ENCODE measurements around the gene ULBP2. TPM values are rescaled to one million over a fixed set of nuclear protein-coding genes. Genes with fewer than 3 reads are reported as not detected.
"Not testable (repeated sequence)": the region's sequence is repeated elsewhere in the genome, so short reads cannot be mapped to it uniquely, and the experiment has no call there.

The ULBP2 gene
- total and polyA plus RNA-seq, 9 donors: 0.23 to 0.53 (median 0.28) TPM; not detected in 1

GRCh38 chr6:149966319-149966718, 24.5 kb downstream of the ULBP2 start:
- 83% methylated on average over 2 of the region's 2 CpGs for WGBS (ENCODE audit: insufficient coverage)
- Histone ChIP-seq H3K27me3 (ENCODE audit: control insufficient read depth, insufficient read depth, low read length) (peaks cover 96% of the 10 kb centered on the region), H3K4me1 (ENCODE audit: control insufficient read depth, insufficient read depth, low read length) (peaks cover 25% of the 10 kb centered on the region)
- not testable (repeated sequence) for H3K9me3 ChIP-seq (replicated peaks; ENCODE audit: control insufficient read depth, low read depth, low read length); DNase-seq; H3K27ac ChIP-seq (ENCODE audit: low read length); H3K36me3 ChIP-seq (ENCODE audit: control insufficient read depth, insufficient read depth, low read length); H3K4me3 ChIP-seq (ENCODE audit: low read length)

GRCh38 chr6:149967591-149967990, 25.8 kb downstream of the ULBP2 start:
- no peaks in the 10 kb centered on the region for H3K9me3 ChIP-seq (replicated peaks; ENCODE audit: control insufficient read depth, low read depth, low read length)
- no peak for DNase-seq
- H3K36me3 ChIP-seq (ENCODE audit: control insufficient read depth, insufficient read depth, low read length): no peaks in the 10 kb centered on the region
- H3K4me1 ChIP-seq (ENCODE audit: control insufficient read depth, insufficient read depth, low read length): peaks cover 25% of the 10 kb centered on the region
- H3K4me3 ChIP-seq (ENCODE audit: low read length): no peak overlapping the region
- H3K27ac ChIP-seq (ENCODE audit: low read length): no peak overlapping the region
- peaks cover 89% of the 10 kb centered on the region for H3K27me3 ChIP-seq (ENCODE audit: control insufficient read depth, insufficient read depth, low read length)
- WGBS (ENCODE audit: insufficient coverage): 75% methylated on average over 2 of the region's 4 CpGs

GRCh38 chr6:149967999-149968398, 26.2 kb downstream of the ULBP2 start:
- not testable (repeated sequence) for H3K9me3 ChIP-seq (replicated peaks; ENCODE audit: control insufficient read depth, low read depth, low read length); H3K4me3 ChIP-seq (ENCODE audit: low read length); H3K27ac ChIP-seq (ENCODE audit: low read length); DNase-seq; H3K36me3 ChIP-seq (ENCODE audit: control insufficient read depth, insufficient read depth, low read length)
- WGBS (ENCODE audit: insufficient coverage): 31% methylated on average over 2 of the region's 2 CpGs
- peaks cover 24% of the 10 kb centered on the region for H3K4me1 ChIP-seq (ENCODE audit: control insufficient read depth, insufficient read depth, low read length)
- peaks cover 85% of the 10 kb centered on the region for H3K27me3 ChIP-seq (ENCODE audit: control insufficient read depth, insufficient read depth, low read length)

- Histone ChIP-seq H3K27me3 (ENCODE audit: control insufficient read depth, insufficient read depth, low read length) (peaks cover 83% of the 10 kb centered on the region), H3K4me1 (ENCODE audit: control insufficient read depth, insufficient read depth, low read length) (peaks cover 16% of the 10 kb centered on the region)
- not testable (repeated sequence) for H3K4me3 ChIP-seq (ENCODE audit: low read length); H3K9me3 ChIP-seq (replicated peaks; ENCODE audit: control insufficient read depth, low read depth, low read length); H3K27ac ChIP-seq (ENCODE audit: low read length); H3K36me3 ChIP-seq (ENCODE audit: control insufficient read depth, insufficient read depth, low read length); DNase-seq
- 60% methylated on average over 1 of the region's 2 CpGs for WGBS (ENCODE audit: insufficient coverage)
Measured at GRCh38 chr6:149968909-149969308, 27.1 kb downstream of the ULBP2 start.

GRCh38 chr6:149969635-149970034, 27.8 kb downstream of the ULBP2 start:
- peaks cover 9% of the 10 kb centered on the region for H3K4me1 ChIP-seq (ENCODE audit: control insufficient read depth, insufficient read depth, low read length)
- no peak for DNase-seq
- no CpG with 5 or more reads among the region's 2 CpGs for WGBS (ENCODE audit: insufficient coverage)
- H3K9me3 ChIP-seq (replicated peaks; ENCODE audit: control insufficient read depth, low read depth, low read length): no peaks in the 10 kb centered on the region
- H3K27ac ChIP-seq (ENCODE audit: low read length): no peak overlapping the region
- H3K36me3 ChIP-seq (ENCODE audit: control insufficient read depth, insufficient read depth, low read length): no peaks in the 10 kb centered on the region
- no peak overlapping the region for H3K4me3 ChIP-seq (ENCODE audit: low read length)
- peaks cover 82% of the 10 kb centered on the region for H3K27me3 ChIP-seq (ENCODE audit: control insufficient read depth, insufficient read depth, low read length)

GRCh38 chr6:149974394-149974793, 32.6 kb downstream of the ULBP2 start:
- DNase-seq; H3K4me3 ChIP-seq (ENCODE audit: low read length); H3K4me1 ChIP-seq (ENCODE audit: control insufficient read depth, insufficient read depth, low read length); H3K9me3 ChIP-seq (replicated peaks; ENCODE audit: control insufficient read depth, low read depth, low read length); H3K27ac ChIP-seq (ENCODE audit: low read length); H3K36me3 ChIP-seq (ENCODE audit: control insufficient read depth, insufficient read depth, low read length): not testable (repeated sequence)
- 29% methylated on average over 1 of the region's 6 CpGs for WGBS (ENCODE audit: insufficient coverage)
- peaks cover 73% of the 10 kb centered on the region for H3K27me3 ChIP-seq (ENCODE audit: control insufficient read depth, insufficient read depth, low read length)

GRCh38 chr6:149974825-149975224, 33.0 kb downstream of the ULBP2 start:
- peaks cover 69% of the 10 kb centered on the region for H3K27me3 ChIP-seq (ENCODE audit: control insufficient read depth, insufficient read depth, low read length)
- no peaks in the 10 kb centered on the region for H3K9me3 ChIP-seq (replicated peaks; ENCODE audit: control insufficient read depth, low read depth, low read length)
- WGBS (ENCODE audit: insufficient coverage): 17% methylated on average over 2 of the region's 3 CpGs
- H3K27ac ChIP-seq (ENCODE audit: low read length): no peak overlapping the region
- DNase-seq: no peak
- H3K36me3 ChIP-seq (ENCODE audit: control insufficient read depth, insufficient read depth, low read length): no peaks in the 10 kb centered on the region
- H3K4me1 ChIP-seq (ENCODE audit: control insufficient read depth, insufficient read depth, low read length): no peaks in the 10 kb centered on the region
- no peak overlapping the region for H3K4me3 ChIP-seq (ENCODE audit: low read length)

GRCh38 chr6:149975400-149975799, 33.6 kb downstream of the ULBP2 start:
- no peak overlapping the region for H3K27ac ChIP-seq (ENCODE audit: low read length)
- no peaks in the 10 kb centered on the region for H3K4me1 ChIP-seq (ENCODE audit: control insufficient read depth, insufficient read depth, low read length)
- no peak for DNase-seq
- H3K9me3 ChIP-seq (replicated peaks; ENCODE audit: control insufficient read depth, low read depth, low read length): no peaks in the 10 kb centered on the region
- H3K27me3 ChIP-seq (ENCODE audit: control insufficient read depth, insufficient read depth, low read length): peaks cover 67% of the 10 kb centered on the region
- no peak overlapping the region for H3K4me3 ChIP-seq (ENCODE audit: low read length)
- no peaks in the 10 kb centered on the region for H3K36me3 ChIP-seq (ENCODE audit: control insufficient read depth, insufficient read depth, low read length)

- H3K27me3 ChIP-seq (ENCODE audit: control insufficient read depth, insufficient read depth, low read length): peaks cover 68% of the 10 kb centered on the region
- WGBS (ENCODE audit: insufficient coverage): 20% methylated on average over 2 of the region's 4 CpGs
Measured at GRCh38 chr6:149977221-149977620, 35.4 kb downstream of the ULBP2 start.

GRCh38 chr6:149978610-149979009, 36.8 kb downstream of the ULBP2 start:
- Histone ChIP-seq H3K9me3 (replicated peaks; ENCODE audit: control insufficient read depth, low read depth, low read length) (no peaks in the 10 kb centered on the region), H3K4me3 (ENCODE audit: low read length) (no peak overlapping the region), H3K4me1 (ENCODE audit: control insufficient read depth, insufficient read depth, low read length) (no peaks in the 10 kb centered on the region), H3K36me3 (ENCODE audit: control insufficient read depth, insufficient read depth, low read length) (no peaks in the 10 kb centered on the region), H3K27me3 (ENCODE audit: control insufficient read depth, insufficient read depth, low read length) (peaks cover 75% of the 10 kb centered on the region), H3K27ac (ENCODE audit: low read length) (no peak overlapping the region)
- no peak for DNase-seq

More at GRCh38 chr6:149977221-149977620, 35.4 kb downstream of the ULBP2 start:
- Histone ChIP-seq H3K4me3 (ENCODE audit: low read length) (no peak overlapping the region), H3K9me3 (replicated peaks; ENCODE audit: control insufficient read depth, low read depth, low read length) (no peaks in the 10 kb centered on the region), H3K4me1 (ENCODE audit: control insufficient read depth, insufficient read depth, low read length) (no peaks in the 10 kb centered on the region), H3K36me3 (ENCODE audit: control insufficient read depth, insufficient read depth, low read length) (no peaks in the 10 kb centered on the region), H3K27ac (ENCODE audit: low read length) (no peak overlapping the region)
- DNase-seq: no peak

GRCh38 chr6:149979293-149979692, 37.5 kb downstream of the ULBP2 start:
- Histone ChIP-seq H3K27me3 (ENCODE audit: control insufficient read depth, insufficient read depth, low read length) (peaks cover 69% of the 10 kb centered on the region), H3K27ac (ENCODE audit: low read length) (no peak overlapping the region), H3K4me1 (ENCODE audit: control insufficient read depth, insufficient read depth, low read length) (no peaks in the 10 kb centered on the region), H3K36me3 (ENCODE audit: control insufficient read depth, insufficient read depth, low read length) (no peaks in the 10 kb centered on the region), H3K9me3 (replicated peaks; ENCODE audit: control insufficient read depth, low read depth, low read length) (no peaks in the 10 kb centered on the region), H3K4me3 (ENCODE audit: low read length) (no peak overlapping the region)
- 64% methylated on average over 4 of the region's 6 CpGs for whole genome bisulfite sequencing (ENCODE audit: insufficient coverage)
- no peak for DNase-seq

Data from muscle of leg (tissue), 11 donors.